Hypothalamus (tissue), 51 donors: ENCODE results near the gene RBM43.
A peak's percentile ranks its signal among the peaks of the same experiment; 100 is the strongest.
"Not testable (repeated sequence)": the region's sequence is repeated elsewhere in the genome, so short reads cannot be mapped to it uniquely, and the experiment has no call there.

Experiments
- DNase-seq, 51 donors: peaks; one replicate each; lab custom pipeline; 2025; lab: John Stamatoyannopoulos, UW

Gene RBM43

DNA sequence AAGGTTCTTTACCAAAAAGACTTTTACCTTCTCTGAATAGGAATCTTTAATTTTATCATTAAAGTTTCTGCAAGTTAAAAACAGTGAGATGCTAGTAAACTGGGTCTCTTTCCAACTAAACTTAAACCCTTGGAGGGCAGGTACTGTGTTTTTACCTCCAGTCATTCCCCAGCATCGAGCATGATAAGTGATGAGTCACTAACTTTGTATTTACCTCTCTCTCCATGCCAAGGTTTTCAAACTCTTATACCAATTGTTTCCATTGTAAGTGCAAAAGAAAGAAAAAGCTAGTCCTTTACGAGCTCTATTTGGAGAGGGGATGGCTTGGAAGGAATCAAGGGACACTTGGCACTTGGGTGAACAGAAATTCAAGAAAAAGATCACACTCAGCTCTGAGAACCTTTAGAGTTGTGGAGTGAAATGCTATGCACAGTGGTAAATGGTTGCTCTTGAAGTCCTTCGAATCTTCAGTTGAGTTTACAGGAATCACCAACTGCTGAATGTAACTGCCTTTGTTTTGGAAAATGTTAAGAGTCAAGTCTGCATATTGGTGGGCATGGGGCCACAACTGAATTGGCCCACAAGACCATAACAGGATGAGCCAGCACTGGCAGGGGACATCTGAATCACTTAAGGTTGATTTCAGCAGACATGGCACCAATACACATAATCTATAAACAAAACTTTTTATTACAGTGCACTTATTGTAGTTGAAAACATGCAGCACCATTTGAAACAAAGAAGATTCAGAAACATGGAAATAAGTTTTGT, 8.3 kb upstream of the RBM43 start:
- no peak for DNase-seq

DNA sequence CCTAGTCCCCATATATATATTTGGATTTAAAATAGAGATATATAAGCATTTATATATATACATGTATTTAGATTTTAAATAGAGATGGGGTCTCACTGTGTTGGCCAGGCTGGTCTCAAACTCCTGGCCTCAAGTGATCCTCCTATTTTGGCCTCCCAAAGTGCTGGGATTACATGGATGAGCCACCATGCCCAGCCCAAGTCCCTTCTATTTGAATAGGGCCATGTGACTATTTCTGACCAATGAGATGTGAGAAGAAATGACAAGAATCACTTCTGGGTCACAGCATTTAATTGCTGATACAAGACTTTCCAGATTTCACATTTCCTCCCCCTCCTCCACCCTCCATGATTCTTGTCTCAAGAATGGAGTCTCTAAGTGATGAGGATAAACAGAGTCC, 6.4 kb upstream of the RBM43 start:
- DNase-seq = no peak

DNA sequence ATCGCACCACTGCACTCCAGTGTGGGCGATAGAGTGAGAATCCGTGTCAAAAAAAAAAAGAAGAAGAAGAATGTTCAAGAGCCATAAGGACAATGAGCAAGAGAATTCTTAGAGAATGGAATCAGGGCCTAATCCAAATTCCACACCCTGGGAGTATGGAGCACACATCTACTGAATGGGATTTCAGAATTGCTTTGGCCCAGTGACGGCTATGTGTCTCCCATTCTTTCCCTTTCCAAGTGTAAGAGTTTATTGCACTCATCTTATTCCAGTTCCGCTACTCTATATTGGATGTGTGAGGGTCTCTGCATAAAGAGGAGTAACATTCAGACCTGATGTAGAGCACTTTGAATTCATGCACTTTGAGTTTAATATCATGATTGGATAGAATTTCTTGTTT, 5.9 kb upstream of the RBM43 start:
- DNase-seq = no peak

DNA sequence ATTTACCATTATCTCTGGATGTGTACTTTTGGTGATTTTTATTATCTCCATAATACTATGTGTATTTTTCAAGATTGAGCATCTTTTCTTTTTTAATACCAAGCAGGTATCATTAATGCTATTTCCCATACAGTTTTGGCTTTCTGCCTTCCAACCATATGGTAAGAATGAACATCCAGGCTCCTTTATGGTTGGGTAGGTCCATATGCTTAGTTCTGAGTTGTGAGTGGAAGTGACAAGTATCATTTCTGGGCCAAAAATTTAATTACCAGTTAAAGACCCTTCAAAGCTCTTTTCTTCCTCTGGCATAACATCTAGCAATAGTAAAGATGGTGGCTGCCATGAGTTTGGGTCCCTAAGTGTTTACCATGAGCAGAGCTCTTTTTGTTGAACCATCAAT, 4.3 kb upstream of the RBM43 start:
- DNase-seq = no peak

DNA sequence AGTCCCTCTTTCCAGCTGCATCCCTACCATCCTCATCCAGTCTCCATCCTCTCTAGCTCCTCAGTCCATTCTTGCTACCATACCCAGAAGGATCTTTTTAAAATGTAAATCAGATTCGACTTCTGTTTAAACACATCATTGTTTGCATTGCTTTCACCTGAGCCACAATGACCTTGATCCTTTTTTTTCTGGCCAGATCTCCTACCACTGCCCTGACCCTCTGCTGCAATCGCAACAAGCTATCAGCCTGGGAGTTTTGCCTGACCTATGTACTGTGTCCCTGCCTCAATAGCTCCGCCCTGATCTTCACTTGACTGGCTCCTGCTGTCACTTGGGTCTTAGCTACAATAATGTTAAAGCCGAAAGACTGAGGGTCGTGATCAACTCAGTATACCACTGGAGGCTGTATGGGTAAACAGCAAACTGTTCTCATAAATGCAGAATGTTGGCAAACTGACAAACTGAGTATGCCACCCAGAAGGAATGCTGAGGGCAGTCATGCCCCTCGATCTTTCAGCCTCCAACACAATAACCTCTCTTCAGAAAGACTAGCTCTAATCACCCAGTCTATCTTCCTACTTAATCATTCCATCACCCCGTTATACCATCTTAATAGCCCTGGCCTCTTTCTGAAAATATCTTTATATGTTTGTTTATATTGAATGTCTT, 2.6 kb upstream of the RBM43 start:
- DNase-seq = no peak

- DNase-seq = peak in 2 of 51 donors; percentile 0 to 2
Observed at GRCh38 chr2:151262629-151263028, 966 bp upstream of the RBM43 start.

GRCh38 chr2:151261977-151262291, 271 bp upstream of the RBM43 start:
- no peak for DNase-seq

GRCh38 chr2:151260573-151261230, 961 bp downstream of the RBM43 start:
- DNase-seq = peak in 1 of 51 donors; percentile 47

DNA sequence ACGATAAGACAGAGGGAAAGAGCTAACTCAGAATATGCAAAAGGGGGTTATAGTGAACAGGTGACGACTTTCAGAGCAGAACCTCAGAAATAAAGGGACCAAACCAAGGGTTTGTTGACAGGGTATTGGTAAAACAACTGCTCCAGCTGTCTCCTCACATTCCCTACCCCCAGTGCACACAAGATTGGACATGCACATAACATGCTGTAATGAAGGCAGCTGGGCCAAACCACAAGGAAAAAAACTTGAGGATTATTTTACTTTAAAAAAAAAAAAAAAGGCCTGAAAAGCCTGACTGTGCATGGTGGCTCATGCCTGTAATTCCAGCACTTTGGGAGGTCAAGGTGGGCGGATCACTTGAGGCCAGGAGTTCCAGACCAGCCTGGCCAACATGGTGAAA, 3.5 kb downstream of the RBM43 start:
- DNase-seq = no peak

- no peak for DNase-seq
Observed at GRCh38 chr2:151252646-151253045, 9.0 kb downstream of the RBM43 start.

DNA sequence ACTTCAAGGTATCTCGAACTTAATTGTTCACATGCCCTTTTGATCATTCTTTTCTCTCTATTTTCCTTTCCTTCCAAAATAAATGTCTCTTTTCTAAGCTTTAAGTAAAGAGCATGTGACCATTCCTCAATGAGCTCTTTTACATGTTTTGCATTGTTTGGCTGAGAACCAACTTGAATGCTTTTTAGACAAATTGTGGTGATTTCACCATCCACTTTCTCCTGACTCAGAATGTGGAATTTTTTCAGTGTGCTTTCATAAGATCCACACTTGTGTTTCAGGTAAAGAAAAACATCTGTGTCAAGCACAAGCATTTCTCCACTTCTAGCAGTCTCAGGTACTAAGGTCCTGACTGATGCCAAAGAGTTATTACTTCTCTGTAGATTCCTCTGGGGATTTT, 10.7 kb downstream of the RBM43 start:
- no peak for DNase-seq

DNA sequence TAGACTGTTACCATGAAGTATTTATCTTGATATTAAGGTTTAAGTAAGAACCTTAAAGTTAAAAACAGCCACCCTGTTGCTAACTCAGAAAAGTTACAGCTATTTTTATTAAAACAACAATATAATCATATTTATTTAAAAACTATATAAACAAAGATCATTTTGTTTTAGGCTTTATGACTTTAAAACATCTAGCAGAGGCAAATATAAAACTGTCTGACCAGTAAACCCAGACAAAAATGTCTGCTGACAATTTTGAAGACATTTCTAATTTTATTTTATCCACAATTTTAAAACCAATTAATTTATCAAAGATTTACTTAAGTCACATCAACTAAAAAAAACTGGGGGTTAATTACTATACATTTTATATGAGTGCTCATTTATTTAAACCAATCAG, 14.2 kb downstream of the RBM43 start:
- DNase-seq = no peak

DNA sequence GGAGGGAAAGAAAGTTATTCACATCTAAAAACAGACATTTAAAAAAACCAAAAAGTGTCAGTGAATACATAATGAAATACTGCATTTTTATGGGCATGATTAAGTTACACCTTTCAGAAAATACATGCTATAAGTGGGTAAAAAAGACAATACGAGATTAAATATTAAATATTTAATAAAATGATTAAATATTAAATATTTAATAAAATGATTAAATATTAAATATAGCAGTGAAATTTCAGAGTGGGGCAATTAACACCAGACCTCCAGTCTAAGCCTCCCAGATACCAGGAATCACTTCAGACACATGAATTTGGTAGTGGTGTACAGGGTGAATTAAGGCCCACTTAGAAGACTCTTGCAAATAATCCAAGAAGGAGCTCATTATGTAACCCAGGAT, 15.5 kb downstream of the RBM43 start:
- no peak for DNase-seq

- no peak for DNase-seq
Observed at GRCh38 chr2:151243468-151243867, 18.2 kb downstream of the RBM43 start.

- DNase-seq = no peak
Observed at GRCh38 chr2:151241224-151241623, 20.4 kb downstream of the RBM43 start.

DNA sequence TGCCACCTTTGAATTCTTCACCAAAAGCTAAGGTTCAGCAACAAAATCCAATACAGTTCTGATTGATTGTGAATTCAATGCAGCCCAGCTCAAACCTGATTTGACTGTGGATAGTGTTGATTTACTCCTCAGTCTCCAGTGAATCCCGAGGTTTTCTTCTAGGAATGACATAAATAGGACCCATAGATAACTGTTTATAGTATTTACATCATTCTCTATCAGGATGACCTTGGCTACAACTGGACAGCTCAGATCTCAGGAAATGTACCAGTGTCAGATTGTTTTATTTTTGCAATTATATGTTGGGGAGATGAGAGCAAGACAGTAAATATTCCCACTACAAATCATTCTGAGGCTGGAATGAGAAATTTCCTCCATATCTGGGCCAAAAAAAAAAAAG, 21.2 kb downstream of the RBM43 start:
- DNase-seq = no peak

GRCh38 chr2:151239624-151240023, 22.0 kb downstream of the RBM43 start:
- DNase-seq = no peak

- DNase-seq = peak in 22 of 51 donors; percentile 2 to 64 (median 22)
Observed at GRCh38 chr2:151238527-151239487, 22.9 kb downstream of the RBM43 start.

GRCh38 chr2:151237422-151238025, 24.1 kb downstream of the RBM43 start:
- DNase-seq = no peak

- DNase-seq = not testable (repeated sequence)
Observed at GRCh38 chr2:151233760-151234159, 27.9 kb downstream of the RBM43 start.
